ENCODE results near the gene TMEM132D.

TMEM132D gene

DNA sequence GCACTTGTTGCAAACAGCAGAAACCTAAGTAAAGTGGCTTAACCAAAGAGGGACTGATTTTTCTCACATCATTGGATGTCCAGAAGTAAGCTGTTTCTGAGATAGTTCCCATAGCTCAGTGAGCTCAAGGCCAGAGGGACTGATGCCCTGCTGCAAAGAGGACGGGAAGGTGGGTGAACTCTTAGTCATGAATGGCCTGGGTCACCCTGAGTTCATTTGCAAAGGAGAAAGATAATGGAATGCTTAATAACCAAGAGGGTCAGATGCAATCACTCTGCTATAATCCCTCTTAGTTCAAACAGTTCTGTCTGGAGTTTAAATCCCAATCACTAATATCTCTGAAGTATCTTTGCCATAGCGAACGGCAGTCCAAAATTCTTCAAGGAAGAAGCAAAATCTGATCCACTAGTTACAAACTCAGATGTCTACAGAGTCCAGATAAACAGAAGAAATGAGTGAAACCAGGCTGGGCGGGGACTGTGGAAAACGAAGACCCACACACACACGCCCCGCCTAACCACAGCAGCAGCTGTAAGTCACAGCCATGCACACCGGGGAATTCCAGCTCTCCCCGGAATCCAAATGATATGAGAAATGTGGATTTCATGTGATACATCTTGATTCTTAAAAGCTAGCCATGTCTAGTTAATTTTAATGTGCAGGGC lies 289.5 kb downstream of the TMEM132D start:
- Histone ChIP-seq H3K9ac (ENCODE audit: low read length) (no peak overlapping the region), H2AFZ (ENCODE audit: low read length) (no peak overlapping the region), H3K4me2 (ENCODE audit: low read length) (no peak overlapping the region), H4K20me1 (ENCODE audit: insufficient read depth, low read length) (no peaks in the 10 kb centered on the region), H3K79me2 (ENCODE audit: insufficient read depth, low read length) (no peaks in the 10 kb centered on the region), H3K4me1 (ENCODE audit: insufficient read depth, low read length, severe bottlenecking) (no peaks in the 10 kb centered on the region), H3K36me3 (ENCODE audit: insufficient read depth, low read length) (no peaks in the 10 kb centered on the region), H3K9me3 (ENCODE audit: low read length) (no peaks in the 10 kb centered on the region), H3K4me3 (ENCODE audit: low read depth, low read length, poor library complexity, severe bottlenecking) (no peak overlapping the region), H3F3A (ENCODE audit: insufficient read depth, low read length) (no peaks in the 10 kb centered on the region), H3K27ac (ENCODE audit: low read depth, low read length, poor library complexity, severe bottlenecking) (no peak overlapping the region), H3K27me3 (ENCODE audit: insufficient read depth, low read length) (no peaks in the 10 kb centered on the region), H3K9me2 (ENCODE audit: low read depth, low read length) (no peaks in the 10 kb centered on the region)
- TF ChIP-seq, protein P1, sequence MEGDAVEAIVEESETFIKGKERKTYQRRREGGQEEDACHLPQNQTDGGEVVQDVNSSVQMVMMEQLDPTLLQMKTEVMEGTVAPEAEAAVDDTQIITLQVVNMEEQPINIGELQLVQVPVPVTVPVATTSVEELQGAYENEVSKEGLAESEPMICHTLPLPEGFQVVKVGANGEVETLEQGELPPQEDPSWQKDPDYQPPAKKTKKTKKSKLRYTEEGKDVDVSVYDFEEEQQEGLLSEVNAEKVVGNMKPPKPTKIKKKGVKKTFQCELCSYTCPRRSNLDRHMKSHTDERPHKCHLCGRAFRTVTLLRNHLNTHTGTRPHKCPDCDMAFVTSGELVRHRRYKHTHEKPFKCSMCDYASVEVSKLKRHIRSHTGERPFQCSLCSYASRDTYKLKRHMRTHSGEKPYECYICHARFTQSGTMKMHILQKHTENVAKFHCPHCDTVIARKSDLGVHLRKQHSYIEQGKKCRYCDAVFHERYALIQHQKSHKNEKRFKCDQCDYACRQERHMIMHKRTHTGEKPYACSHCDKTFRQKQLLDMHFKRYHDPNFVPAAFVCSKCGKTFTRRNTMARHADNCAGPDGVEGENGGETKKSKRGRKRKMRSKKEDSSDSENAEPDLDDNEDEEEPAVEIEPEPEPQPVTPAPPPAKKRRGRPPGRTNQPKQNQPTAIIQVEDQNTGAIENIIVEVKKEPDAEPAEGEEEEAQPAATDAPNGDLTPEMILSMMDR (IDR thresholded peaks at IDR 0.05; ENCODE audit: low read length), result no peak
- no peak for TF ChIP-seq EZH2 (IDR thresholded peaks at IDR 0.05; ENCODE audit: borderline replicate concordance, low read length)

GRCh38 chr12:129613314-129613713 lies 290.5 kb downstream of the TMEM132D start:
- TF ChIP-seq, protein P1 (IDR thresholded peaks at IDR 0.05; ENCODE audit: low read length), result no peak
- TF ChIP-seq EZH2 (IDR thresholded peaks at IDR 0.05; ENCODE audit: borderline replicate concordance, low read length), result no peak
- Histone ChIP-seq H3K9ac (ENCODE audit: low read length) (no peak overlapping the region), H3K9me2 (ENCODE audit: low read depth, low read length) (no peaks in the 10 kb centered on the region), H3K4me2 (ENCODE audit: low read length) (no peak overlapping the region), H3K79me2 (ENCODE audit: insufficient read depth, low read length) (no peaks in the 10 kb centered on the region), H3K4me3 (ENCODE audit: low read depth, low read length, poor library complexity, severe bottlenecking) (no peak overlapping the region), H4K20me1 (ENCODE audit: insufficient read depth, low read length) (no peaks in the 10 kb centered on the region), H3K4me1 (ENCODE audit: insufficient read depth, low read length, severe bottlenecking) (no peaks in the 10 kb centered on the region), H2AFZ (ENCODE audit: low read length) (no peak overlapping the region), H3K9me3 (ENCODE audit: low read length) (no peaks in the 10 kb centered on the region), H3K27me3 (ENCODE audit: insufficient read depth, low read length) (no peaks in the 10 kb centered on the region), H3F3A (ENCODE audit: insufficient read depth, low read length) (no peaks in the 10 kb centered on the region), H3K36me3 (ENCODE audit: insufficient read depth, low read length) (no peaks in the 10 kb centered on the region), H3K27ac (ENCODE audit: low read depth, low read length, poor library complexity, severe bottlenecking) (no peak overlapping the region)

DNA sequence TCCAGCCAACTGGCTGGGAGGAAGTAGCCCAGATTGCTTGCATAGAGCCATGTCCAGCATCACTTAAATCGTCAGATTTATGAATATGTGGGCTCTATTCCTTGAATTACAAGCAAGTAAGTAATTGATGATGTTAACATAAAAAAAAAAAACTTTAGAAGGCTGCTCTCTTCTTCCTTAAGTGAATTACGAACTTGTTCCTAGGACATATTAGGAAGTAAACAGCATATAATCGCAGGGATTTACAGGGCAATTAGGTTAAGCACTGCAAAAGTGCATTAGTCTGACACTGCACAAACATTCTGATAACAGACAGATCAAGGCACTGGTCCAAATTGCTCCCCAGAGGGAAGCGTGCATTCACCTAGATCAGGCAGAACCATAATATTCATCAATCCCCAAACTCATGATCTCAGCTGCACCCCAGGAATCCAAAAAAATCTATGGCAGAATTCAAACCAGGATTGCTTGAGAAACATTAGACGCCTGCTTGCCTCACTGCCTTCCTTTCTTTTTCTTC lies 293.2 kb downstream of the TMEM132D start:
- Histone ChIP-seq H3K9me3 (ENCODE audit: low read length) (no peaks in the 10 kb centered on the region), H3K79me2 (ENCODE audit: insufficient read depth, low read length) (no peaks in the 10 kb centered on the region), H3K27ac (ENCODE audit: low read depth, low read length, poor library complexity, severe bottlenecking) (no peak overlapping the region), H3K4me2 (ENCODE audit: low read length) (no peak overlapping the region), H4K20me1 (ENCODE audit: insufficient read depth, low read length) (no peaks in the 10 kb centered on the region), H3K4me1 (ENCODE audit: insufficient read depth, low read length, severe bottlenecking) (no peaks in the 10 kb centered on the region), H3K9me2 (ENCODE audit: low read depth, low read length) (no peaks in the 10 kb centered on the region), H3F3A (ENCODE audit: insufficient read depth, low read length) (no peaks in the 10 kb centered on the region), H3K27me3 (ENCODE audit: insufficient read depth, low read length) (no peaks in the 10 kb centered on the region), H3K36me3 (ENCODE audit: insufficient read depth, low read length) (no peaks in the 10 kb centered on the region), H2AFZ (ENCODE audit: low read length) (no peak overlapping the region), H3K9ac (ENCODE audit: low read length) (no peak overlapping the region), H3K4me3 (ENCODE audit: low read depth, low read length, poor library complexity, severe bottlenecking) (no peak overlapping the region)
- TF ChIP-seq, protein P1 (IDR thresholded peaks at IDR 0.05; ENCODE audit: low read length), result no peak
- TF ChIP-seq EZH2 (IDR thresholded peaks at IDR 0.05; ENCODE audit: borderline replicate concordance, low read length), result no peak
